HG03095 (cell line): Measurements from ENCODE around the gene SPAG6.
A peak's percentile ranks its signal among the peaks of the same experiment; 100 is the strongest.
"Not testable (repeated sequence)": the region's sequence is repeated elsewhere in the genome, so short reads cannot be mapped to it uniquely, and the experiment has no call there.

ENCODE experiments used
- ATAC-seq: cut with Tn5 transposase; IDR thresholded peaks from one replicate; pipeline ENCODE4 v1.9.1; 2021; ENCODE audit warnings: moderate library complexity; ENCODE audit not compliant: unreplicated experiment

The SPAG6 gene

DNA sequence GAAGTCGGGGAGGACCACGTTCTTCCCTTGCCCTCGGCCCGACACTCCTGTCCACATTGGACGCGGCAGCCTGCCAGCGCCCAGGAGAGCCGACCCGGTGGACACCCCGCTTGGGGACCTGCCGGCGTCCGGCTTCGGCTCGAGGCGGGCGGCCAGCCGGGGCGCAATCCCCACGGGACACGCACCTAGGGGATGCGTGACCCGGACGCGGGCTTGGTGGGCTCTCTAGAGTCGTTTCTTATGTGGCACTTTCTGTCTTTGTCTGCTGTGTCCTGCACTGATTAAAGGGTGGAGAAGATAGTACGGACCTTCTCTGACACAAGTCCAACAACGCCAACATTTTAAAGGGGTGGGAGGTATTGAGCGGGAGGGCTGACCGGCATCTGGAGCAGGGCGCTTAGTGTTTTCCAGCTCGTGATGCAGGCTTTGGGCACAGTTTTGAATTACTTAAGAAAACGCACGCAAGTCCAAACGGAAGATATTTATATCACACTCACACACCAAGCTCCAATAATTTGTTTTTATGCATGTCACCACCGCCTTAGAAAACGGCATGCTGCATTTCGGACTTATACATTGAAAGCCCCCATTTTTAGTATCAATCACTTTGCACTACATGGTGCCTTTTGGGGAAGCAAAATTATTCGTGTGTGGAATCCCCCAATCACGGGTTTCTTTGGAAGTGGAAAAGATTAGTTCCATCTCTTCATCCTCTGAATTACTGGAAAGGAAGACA, 3.9 kb upstream of the SPAG6 start:
- ATAC-seq = peak; percentile 12

DNA sequence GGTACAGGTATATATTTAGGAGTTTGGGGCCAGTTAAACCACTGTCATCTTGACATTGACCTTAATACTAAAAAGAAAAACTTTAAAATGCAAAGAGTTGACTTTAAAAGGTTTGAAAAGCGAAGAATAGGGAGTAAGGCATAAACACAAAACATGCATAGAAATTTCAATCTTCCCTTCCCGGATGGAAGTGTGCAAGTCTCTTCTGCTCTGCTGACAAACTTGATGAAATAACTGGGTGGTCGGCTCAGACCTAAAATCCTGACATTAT, 3.4 kb upstream of the SPAG6 start:
- ATAC-seq = no peak

DNA sequence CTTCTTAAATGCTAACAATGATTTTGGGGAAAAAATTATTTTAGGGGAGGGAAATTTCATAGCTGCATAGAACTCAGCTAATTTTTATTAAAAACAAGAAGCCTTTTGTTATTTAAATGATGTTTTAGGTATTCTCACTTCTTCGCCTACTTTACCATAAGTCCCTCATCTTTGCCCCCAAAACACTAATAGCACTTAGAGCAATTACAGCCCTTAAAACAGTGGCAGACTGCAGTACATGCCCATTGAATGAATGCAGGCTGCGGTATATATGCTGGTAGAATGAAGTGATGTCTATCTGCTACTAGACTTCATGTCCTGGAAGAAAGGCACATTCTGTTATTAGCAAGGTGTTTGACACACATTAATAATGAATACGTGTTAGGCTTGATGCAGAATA, 2.9 kb upstream of the SPAG6 start:
- no peak for ATAC-seq

DNA sequence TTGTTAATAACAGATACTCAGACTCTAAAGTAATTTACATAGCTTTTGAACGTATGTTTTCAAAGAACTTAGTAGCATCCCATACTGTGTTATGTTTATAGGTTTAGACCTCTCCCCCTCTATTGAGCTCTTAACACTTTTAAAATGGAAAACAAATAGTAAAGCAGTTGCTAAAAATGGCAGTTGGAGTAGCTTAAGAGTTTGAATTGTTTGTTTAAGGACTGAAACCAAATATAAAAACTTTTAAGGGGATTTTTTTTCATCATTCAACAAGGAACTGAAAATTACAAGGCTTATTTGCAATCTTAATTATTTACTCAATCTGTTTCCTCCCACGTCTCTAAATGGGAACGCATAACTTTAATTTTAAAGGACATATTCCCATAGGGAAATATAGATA, 1.6 kb upstream of the SPAG6 start:
- no peak for ATAC-seq

DNA sequence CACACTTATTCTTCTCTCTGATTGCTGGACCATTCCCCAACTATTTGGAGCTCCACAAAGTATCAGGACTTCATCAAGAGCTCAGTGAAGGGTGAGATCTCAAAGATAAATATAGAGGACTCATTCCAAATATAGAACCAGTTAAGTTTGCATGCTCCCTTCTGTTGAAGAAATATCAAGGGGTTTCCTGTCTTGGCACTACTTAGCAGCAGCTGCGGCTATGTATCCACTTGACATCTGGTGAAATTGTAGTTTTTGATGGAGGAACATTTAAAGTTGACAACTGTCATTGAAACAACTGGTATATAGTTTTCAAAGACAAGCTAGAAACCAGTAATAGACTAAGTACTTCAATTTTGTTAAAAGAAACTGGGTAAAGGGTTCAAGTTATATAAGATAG, 1.0 kb upstream of the SPAG6 start:
- no peak for ATAC-seq

DNA sequence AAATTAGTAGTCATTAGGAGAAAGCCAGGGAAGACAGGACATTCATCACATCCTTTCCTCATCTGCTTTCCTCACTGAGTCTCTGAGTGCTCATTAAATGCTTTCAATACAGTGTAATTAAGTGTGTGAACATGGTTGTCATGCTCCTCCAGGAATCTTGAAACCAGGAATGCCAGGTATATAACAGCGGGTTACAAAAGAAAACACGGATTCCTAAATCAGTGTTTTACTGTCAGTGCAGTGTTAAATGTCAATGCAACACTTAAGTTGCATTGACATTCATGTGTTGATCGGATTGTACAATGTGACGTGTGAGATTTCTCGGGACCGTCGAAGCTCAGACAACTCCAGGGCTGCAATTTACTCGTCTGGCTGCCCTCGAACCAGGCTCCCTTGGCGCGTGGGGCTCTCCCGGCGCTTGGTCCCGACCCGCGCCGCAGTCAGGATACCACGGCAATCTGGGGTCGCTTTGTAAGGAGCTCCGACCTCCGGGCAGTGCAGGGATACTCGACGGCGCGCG, 455 bp upstream of the SPAG6 start:
- ATAC-seq = no peak

DNA sequence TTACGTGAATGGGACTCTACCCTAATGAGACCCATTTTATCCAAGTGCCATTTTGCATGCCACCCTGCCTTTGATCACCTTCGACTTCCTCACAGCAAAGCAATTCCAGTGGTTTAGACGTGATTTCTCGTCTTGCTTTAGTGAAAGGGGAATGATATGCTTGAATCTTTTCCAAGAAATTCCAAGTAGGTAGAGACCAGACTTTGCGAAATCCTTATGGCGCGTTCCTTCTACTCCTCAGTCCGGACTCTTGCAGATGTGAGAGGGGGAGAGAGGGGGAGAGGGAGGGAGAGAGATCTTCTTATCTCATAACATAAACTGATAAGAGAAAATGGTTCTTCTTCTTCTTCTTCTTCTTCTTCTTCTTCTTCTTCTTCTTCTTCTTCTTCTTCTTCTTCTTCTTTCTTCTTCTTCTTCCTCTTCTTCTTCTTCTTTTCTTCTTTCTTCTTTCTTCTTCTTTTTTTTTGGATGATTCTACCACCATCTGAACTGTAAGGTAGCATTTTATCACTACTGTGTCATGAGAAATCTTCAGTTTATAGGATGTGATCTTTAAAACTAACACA, 883 bp downstream of the SPAG6 start:
- no peak for ATAC-seq

DNA sequence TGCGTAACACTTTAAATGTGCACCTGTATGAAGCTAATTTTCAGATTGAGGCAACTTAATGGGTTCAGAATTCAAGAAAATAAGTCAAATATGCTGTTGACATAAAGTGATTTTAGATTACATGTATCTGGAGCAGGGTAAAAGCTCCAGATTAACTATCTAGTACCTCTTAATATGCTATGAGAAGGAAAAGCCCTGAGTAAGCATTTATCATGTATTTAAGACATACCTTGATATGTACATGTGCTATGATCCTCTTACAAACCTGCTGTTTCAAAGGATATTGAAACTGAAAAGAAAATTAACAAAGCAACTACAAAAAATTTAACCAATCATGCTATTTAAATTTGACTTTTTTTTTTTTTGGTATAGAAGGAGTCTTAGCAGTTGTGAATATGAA, 4.5 kb downstream of the SPAG6 start:
- ATAC-seq = no peak

DNA sequence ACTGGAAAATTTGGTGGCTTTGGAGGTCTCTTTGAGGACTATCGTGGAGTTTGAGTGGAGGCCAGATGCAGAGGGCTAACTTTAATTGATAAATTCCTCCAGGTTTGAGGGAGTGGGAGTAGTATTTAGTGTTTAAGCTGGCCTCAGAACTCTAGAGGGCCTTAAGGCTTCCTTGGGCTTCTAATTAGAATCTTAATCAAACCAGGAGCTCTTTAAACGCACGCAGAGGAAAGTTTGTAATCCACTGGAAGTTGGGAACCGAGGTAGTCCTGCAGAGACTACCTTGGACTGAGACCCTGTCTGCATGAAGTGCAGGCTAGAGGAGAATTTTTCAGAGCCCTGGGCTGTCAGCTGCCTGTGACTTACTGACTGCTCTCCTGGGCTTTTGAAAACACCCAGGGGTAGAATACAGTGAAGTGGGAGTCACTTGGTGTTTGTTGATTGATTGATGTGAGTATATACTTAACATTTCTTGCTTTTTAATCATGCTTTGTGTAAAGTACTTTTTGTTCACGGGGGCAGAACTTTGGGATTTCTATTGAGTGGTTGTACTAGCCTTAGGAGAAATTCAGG, 5.9 kb downstream of the SPAG6 start:
- no peak for ATAC-seq

DNA sequence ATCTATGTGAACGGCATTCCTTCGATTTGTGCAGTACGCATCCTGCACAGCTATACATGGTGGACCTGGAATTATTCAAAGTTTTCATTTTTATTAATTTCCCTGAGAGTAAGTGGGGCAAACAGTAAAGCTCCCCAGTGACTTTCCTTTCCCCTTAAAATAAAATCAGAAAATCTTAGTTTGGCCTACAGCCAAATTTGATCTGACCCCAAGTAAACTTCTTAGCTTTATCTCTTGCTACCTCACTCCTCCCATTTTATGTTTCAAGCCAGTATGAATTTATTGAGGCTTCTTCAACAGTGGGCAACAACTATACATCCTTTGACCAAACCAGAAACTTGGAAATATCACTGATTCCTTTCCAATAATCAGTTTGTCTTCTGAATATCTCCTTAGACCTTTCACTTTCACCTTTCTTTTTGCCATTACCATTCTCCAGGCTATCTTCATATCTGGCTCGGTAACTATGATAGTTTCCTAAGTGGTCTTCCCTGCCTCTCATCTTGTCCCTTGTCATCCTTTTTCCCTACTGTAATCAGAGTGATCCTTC, 11.1 kb downstream of the SPAG6 start:
- no peak for ATAC-seq

DNA sequence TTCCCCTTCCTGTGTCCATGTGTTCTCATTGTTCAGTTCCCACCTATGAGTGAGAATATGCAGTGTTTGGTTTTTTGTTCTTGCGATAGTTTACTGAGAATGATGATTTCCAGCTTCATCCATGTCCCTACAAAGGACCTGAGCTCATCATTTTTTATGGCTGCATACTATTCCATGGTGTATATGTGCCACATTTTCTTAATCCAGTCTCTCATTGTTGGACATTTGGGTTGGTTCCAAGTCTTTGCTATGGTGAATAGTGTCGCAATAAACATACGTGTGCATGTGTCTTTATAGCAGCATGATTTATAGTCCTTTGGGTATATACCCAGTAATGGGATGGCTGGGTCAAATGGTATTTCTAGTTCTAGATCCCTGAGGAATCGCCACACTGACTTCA, 12.5 kb downstream of the SPAG6 start:
- ATAC-seq = not testable (repeated sequence)

DNA sequence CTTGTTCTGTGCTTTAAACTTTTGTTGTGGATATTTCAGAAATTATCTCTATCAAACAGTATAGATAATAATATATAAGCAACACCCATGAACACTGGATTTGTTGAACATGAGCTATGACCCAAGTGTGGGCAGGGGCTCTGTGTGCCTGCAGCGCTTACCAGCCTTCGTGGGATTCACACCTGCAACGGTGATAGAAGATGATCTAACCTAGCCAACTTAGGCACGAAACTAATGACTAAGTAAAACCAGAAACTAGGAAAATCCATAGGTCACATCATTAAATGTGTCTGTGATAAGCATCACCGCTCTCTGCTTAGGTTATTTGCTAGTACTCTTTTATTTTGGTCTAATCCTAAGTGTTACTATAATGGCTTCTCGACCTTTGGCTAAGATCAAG, 18.0 kb downstream of the SPAG6 start:
- no peak for ATAC-seq

DNA sequence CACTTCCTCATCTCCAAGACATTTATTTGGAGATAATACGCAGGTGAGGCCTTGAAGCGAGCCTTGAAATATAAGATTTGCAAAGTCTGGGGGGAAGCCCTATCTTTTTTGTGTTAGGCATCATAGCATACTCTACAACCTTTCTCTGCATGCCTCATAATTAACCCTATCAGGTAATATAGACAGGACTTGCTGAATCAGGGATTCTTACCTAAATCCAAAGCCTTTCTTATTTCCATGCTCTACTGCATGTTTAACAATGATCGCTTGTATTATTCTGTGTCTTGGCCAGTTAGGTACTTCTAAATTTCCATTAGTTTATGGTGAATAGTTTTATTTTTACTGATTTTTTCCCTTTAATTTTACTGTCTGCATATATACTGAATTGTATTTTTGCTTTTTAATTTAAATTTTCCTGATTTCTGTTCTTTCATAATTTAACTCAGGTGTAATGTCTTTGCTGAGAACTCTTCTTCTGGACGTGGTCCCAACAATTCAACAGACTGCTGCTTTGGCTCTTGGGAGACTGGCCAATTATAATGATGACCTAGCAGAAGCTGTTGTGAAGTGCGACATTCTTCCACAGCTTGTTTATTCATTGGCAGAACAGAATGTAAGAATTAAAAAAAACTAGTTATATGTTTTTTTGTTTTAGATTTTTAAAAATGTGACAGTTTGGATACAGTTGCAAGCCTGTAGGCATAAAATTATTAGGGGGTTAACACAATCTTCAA, 19.3 kb downstream of the SPAG6 start:
- no peak for ATAC-seq

DNA sequence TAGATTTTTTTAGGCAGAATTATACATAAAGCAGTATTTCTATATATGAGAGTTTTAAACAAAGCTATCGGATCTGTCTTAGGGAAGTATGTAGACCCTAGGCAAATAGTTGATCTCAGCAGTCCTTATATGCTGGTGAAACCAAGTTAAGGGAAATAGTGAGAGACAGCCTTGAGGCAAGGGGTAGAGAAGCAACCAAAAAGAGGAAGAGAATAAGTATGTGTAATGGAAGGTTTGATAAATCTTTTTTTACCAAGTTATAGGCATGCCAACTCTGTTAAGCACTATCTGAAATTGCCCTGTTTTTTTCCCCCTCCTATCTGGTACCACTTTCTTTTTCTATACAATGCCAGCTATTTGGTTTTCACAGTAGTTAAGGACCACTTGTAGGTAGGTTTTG, 19.9 kb downstream of the SPAG6 start:
- ATAC-seq = no peak

DNA sequence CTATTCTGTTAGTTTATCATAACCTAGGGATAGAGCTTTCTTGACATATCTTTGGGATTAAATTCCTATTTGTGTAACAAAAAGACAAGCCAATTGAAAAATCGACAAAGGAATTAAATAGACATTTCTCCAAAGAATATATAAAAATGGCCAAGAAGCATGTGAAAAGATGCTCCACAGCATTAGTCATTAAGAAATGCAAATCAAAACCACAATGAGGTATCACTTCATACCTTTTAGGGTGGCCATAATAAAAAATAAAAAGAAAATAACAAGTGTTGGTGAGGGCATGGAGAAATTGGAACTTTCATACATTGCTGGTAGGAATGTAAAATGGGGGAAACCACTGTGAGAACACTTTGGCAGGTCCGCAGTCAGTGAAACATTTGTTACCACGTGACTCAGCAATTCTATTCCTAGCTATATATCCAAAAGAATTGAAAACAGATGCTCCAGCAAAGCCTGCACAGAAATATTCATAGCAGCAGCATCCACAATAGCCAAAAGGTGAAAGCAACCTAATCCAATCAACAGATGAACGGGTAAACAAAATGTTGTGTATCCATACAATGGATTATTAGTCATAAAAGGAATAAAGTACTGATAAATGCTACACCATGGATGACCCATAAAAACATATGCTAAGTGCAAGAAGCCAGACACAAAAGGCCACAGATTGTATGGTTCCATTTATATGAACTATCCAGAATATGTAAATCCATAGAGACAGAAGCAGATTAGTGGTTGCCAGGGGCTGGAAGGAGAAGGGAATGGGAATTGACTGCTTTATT, 20.5 kb downstream of the SPAG6 start:
- ATAC-seq = no peak

DNA sequence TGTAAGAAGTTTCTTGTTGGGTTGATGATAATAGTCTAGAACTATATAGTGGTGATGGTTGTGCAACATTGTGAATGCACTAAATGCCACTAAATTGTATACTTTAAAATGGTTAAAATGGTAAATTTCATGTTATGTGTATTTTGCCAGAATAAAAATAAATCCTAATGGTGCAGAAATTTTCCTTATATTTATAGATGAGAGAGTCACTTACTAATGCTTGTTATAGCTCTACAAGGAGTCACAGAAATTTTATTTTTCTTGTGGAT, 21.1 kb downstream of the SPAG6 start:
- no peak for ATAC-seq

DNA sequence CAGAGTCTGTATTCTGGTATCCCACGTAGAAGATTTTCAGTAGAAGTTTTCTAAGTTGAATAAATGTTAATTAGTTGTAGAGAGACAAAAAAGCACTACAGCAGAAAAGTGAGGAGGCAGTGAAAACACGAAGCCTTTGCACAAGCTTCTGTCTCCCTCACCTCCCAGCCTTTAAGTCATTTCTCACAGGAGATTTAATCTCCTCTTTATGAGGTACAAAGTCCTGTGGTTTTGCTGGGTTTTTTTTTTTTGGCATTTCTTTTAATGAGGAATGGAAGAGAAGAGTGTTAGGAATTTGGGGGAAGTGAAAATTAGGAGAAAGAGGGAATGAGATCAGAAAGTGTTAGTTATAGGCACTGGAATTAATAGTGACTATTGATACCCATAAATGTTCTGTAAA, 21.5 kb downstream of the SPAG6 start:
- no peak for ATAC-seq

DNA sequence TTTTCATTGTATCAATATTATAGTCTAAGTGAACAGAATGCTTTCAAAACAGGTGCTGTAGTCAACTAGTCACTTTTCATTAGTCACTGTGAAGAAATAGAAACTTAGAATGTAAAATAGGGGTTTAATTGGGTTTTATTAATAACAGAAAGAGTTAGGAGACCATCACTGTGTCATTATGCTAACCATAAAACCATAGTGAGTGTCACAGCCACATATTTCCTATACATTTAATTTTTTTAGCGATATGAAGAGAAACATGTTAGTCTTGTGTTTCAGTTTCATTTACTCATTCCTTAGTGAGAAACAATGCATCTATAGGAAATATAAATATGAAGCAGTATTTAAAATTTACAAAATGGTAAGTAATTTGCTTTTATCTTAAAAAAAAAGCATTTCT, 22.2 kb downstream of the SPAG6 start:
- ATAC-seq = no peak

DNA sequence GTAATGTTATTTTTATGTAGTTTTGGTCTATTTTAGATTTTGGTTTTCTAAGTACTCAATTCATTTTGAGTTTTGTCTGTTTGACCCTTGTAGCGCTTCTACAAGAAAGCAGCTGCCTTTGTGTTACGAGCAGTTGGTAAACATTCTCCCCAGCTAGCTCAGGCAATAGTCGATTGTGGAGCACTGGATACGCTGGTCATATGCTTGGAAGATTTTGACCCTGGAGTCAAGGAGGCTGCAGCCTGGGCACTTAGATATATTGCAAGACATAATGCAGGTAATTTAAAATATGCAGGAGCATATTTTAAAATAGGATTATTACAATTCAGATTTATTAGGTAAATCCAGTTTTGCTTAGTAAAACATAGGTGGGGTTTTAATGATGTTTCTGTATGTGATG, 23.1 kb downstream of the SPAG6 start:
- no peak for ATAC-seq

DNA sequence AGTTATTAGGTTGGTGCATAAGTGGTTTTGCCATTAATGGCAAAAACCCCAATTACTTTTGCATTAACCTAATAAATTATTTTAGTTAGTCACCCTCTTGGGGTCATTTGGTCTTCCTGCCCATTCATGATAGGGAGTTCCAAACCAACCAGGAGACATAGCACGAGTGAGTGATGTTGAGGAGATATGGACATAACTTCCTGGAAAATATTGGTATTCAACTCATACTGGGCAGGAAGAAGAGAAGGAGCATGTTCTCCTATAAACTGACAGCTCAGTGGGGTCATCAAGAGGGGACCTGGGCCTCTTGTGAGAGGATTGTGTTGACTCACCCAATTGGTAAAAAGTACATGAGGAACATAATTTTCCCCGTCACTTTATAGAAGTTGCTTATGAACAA, 23.7 kb downstream of the SPAG6 start:
- ATAC-seq = no peak

DNA sequence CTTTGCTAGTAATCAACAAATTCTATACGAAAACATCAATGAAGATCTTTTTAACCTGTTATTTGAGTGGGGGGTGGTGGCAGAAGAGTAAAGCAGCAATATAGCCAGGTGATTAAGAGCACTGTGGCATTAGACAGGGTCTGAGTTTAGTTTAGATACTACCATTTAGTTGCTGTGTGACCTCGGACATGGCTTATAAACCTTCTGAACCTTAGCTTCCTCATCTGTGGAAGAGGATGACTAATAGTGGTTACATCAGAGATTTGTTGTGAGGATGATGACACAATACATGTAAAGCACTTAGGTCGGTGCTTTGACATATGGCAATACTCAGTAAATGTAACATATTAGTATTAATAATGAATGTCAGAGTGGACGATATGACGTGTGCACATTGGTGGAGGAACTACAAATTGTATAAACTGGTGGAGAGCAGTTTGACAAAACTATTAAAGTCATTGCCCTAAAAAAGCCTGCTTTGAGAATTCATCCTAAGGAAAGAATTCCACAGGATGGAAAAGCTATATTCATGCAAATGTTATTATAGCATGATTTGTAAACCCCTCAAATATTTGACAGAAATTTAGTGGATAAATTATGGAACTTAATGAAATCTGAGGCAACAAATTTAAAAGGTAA, 24.3 kb downstream of the SPAG6 start:
- ATAC-seq = no peak
